GM19328 (cell line): Measurements from ENCODE around the gene SMIM44.

ENCODE experiments used
- ATAC-seq: cut with Tn5 transposase; IDR thresholded peaks from one replicate; pipeline ENCODE4 v1.9.1; 2021; ENCODE audit warnings: mild to moderate bottlenecking, moderate library complexity; ENCODE audit not compliant: unreplicated experiment

SMIM44 gene

DNA sequence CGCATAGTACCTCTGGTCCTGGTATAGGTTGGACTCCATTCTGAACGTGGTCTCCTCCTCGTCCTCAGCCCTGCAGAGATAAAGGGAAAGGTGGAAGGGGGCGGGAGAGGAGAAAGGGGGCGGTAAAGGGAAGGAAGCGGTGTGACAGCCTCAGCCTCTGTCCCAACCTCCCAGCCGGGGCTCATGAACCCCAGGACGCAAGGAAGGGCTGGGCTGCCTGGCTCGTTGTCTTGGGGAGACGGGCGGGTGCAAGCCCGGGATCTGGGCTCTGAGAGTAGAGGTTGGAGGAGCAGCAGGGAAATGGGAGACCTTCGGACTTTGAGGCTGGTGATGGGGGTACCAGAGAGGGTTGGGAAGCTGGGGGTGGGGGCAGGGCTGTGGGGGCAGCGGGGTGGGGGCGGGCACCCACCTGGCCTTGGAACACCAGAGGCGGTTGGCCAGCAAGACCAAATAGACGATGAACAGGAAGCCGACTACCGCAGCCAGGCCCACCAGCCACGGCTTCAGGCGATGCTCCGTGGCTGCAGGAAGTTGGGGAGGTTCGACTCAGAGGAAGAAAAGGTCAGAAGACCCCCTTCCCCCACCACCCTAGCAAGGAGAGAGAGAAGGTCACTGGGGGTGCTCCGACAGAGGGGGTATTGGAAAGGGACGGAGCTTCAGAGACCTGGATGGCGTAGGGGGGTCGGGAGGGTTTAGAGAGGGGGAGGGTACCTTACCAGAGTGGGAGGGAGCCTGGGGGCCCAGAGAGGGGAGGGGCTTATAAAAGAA is 4.6 kb downstream of the SMIM44 start:
- ATAC-seq = no peak

GRCh38 chr19:3477951-3478350 is 5.3 kb downstream of the SMIM44 start:
- ATAC-seq = no peak

- no peak for ATAC-seq
Measured at GRCh38 chr19:3477506-3477905, 5.7 kb downstream of the SMIM44 start.

GRCh38 chr19:3476830-3477229 is 6.4 kb downstream of the SMIM44 start:
- ATAC-seq = no peak

DNA sequence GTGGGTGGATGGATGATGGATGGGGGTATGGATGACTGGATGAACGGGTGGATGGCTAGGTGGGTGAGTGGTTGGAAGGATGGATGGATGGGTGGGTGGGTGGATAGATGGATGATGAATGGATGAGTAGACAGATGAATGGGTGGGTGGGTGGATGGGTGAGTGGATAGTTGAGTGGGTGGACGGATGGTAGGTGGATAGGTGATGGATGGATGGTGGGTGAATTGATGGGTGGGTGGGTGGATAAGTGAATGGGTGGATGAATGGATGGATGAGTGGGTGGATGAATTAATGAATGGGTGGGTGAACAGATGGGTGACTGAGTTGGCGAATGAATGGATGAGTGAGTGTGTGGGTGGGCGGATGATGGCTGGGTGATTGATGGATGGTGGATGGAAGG is 7.8 kb downstream of the SMIM44 start:
- ATAC-seq = no peak

DNA sequence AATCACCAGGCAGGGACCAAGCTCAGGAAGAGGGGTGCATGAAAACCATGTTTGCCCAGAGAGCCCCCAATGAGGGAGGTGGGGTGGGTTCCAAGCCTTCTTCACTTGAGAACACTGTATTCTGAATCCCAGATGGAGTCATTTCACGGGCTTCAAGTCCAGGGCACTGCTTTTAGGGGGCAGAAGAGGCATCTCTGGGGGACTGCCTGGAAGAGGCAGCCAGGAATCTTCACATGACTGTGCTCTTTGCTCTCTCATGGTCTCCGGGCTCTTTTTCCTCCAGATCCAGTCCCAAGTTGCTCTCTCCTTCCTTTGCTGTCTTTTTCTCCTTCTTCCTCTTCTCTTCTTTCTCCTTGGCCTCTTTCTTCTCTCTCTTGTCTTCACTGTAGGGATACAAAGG is 8.6 kb downstream of the SMIM44 start:
- ATAC-seq = no peak

DNA sequence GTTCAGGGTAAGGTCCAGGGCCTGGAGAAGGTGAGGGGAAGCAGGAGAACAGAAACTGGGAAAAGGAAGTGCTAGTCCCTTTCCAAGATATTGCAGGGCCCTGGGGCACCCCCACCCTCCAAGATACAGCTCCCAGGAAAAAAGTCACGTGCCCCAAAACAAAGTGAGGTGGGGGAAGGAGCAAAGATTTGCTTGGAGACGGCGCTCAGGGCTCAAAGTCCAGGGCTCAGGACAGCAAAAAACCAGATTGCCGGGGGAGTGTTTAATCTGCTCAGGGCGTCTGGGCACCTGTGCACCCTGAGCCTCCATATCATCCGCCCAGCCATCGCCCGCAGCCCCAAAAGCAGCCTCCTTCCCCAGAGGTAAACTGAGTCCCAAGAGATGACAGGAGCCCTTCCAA is 9.2 kb downstream of the SMIM44 start:
- ATAC-seq = no peak

- ATAC-seq = no peak
Measured at GRCh38 chr19:3471954-3472655, 11.1 kb downstream of the SMIM44 start.

DNA sequence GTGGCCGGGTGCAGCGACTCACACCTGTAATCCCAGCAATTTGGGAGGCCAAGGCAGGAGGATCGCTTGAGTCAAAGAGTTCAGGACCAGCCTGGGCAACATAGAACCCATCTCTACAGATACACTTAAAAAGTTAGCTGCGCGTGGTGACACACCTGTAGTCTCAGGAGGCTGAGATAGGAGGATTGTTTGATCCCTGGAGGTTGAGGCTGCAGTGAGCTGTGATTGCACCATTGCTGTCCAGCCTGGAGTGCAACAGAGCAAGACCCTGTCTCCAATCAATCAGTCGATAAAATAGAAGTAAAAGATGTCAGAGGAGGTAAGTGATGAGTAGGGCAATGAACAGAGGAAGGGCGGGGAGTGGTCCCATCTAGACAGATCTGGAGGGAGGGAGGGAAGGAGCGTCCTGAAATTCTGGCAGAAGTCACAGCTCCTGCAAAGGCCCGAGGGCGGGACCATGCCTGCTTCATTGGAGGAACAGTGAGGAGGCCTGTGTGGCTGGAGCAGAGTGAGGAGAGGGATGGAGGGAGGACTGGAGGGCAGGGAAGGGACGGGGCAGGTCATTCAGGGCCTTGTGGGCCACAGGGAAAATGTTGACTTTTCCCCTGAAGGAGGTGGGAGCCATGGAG is 12.6 kb downstream of the SMIM44 start:
- no peak for ATAC-seq

GRCh38 chr19:3469638-3470499 is 13.4 kb downstream of the SMIM44 start:
- no peak for ATAC-seq

DNA sequence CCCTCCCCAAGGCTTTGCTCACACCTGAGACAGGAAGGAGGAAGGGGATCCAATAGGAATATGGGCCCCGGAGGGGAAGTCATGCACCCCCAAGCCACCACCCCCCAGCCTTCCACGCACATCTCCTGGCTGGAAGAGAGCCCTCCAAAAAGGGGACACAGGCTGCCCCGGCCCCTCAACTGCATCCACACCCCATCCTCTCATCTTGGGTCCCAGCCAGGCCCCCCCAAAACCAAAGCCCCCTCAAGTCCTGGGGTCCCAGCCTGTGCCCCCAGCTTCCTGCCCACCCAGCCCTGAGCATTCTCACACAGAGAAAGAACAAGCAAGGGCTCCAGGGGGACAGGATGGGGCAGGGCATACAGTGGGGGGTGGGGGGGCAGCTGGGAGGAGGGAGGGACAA is 15.0 kb downstream of the SMIM44 start:
- ATAC-seq = no peak

DNA sequence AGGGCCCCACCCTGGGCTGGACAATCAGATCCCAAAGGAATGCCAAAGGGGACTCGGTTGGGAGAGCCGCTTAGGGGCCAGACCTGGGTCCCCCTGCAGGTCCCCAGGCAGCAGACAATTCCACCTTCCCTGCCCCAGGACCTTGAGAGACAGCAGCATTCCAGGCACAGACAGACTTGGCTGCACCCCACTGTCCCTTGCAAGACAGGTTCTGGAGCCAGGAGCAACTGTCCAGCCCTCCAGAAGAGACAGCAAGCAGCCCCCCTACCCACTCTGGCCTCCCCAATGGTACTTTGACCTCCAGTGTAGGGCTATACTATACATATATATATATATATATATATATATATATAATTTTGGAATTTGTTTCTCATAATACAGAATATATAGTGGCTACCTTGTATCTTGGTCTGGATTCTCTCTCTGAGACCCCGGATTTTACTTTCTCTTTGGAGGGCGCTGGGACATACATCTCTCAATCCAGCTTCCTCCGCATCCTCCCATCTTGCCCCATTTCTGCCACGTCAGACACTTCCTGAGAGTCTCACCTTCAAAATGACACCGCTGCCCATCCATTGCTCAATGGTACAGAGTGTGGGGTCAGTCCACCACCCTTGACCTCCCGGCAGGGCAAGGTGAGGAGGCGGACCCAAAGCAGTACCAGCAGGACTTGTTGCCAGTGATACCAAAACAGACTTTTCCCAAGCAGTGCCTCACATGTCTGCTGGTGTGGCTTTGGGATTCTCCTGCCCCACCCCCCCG is 15.6 kb downstream of the SMIM44 start:
- ATAC-seq = no peak

- no peak for ATAC-seq
Measured at GRCh38 chr19:3466635-3467034, 16.6 kb downstream of the SMIM44 start.

- no peak for ATAC-seq
Measured at GRCh38 chr19:3465552-3465951, 17.7 kb downstream of the SMIM44 start.

DNA sequence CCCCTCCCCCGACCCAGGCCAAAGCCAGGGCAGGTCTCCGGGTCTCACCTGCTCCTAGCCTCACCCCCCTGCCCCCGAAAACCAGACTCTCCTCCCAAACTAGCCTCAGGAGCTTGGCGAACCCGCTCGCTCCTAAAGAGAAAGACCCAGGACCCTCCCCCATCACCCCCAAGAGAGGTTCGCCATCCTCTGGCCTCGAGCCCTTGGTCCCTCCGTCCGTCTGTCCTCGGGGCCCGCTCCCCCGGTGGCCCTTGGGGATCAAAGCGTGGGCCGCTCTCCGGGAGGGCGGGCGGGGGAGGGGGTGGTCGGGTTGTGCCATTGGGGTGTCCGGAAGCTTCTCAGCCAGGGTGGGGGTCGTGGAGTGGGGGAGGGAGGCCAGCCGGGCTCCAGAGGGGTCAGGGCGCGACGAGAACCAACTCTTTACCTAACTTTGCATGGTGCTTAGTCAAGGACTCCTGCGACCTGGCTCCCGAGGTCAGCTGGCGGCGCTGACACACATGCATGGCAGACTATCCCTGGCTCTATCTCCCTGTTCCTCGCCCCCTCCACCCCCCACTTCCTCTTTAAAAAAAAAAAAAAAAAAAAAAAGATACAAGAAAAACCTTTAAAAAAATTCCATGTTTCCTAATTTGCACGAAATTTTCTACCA is 18.5 kb downstream of the SMIM44 start:
- no peak for ATAC-seq

DNA sequence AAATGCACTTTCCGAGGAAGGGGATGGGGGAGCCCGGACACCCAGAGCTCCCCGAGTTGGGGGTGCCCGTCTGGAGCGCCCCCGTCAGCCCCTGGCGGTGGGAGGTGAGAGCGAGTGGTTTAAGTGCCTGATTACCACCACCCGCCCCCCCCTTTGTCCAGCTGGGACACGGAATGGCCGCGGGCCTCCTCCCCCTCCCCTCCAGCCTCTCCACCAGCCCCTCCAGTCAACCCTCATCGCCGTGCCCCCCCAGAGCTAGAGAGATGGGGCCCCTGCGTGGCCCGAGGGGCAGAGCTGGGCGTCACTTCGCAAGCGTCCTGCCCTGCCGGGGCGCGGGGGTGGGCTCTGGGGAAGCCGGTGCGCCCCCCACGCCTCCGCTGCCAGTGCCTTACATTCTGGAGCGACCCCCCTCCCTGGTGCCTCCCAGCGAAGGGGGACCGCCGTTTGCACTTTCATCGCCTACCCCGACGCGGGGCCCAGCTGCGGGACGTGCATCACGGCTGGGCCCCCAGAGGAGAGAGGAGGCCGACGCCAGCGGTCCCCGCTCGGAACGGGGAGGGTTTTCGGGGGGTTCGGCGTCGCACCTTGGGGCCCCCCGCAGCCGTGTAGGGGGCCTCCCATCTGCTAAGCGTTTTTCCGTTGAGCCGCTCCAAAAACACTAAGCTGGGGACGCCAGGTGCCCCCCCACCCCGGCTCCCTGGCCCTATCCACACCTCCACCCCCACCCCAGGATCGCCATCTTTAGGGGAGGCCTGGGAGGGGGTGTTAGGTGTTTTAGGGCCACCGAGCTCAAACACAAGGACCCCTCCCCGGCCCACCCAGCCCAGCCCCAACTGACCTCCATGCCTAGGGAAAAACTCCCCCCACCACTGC is 19.3 kb downstream of the SMIM44 start:
- no peak for ATAC-seq

DNA sequence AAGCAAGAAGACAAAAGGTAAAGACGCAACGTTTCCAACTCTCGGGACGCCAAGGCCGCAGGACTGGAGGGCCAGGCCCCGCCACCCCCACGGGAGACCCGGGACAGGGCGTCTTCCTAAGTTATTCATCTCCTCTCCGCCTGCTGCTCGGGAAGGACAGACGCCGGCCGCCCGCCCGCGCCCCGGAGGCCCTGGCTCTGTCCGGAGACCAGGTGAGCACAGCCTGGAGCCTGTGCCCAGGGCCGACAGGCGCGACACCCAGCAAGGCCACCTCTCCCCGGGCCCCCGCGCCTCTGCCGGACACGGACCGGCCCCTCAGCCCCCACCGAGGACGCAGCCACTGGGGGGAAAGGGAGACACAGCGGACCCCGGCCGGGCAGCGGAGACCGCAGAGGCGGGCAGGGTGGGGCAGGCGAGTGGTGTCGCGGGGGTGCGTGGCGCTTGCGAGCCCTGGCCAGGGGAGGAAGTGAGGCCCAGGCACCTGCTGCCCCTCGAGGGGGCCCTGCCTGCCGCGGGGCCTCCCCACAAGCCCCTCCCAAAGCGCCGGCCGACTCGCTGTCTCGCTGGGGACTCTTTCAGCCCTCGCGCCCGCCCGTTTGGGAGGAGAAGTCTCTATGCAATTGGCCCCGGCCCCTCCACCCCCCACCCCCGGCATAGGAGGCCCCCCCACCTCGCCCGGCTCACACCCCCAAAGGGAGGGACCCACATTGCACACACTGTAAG is 20.1 kb downstream of the SMIM44 start:
- ATAC-seq = no peak

DNA sequence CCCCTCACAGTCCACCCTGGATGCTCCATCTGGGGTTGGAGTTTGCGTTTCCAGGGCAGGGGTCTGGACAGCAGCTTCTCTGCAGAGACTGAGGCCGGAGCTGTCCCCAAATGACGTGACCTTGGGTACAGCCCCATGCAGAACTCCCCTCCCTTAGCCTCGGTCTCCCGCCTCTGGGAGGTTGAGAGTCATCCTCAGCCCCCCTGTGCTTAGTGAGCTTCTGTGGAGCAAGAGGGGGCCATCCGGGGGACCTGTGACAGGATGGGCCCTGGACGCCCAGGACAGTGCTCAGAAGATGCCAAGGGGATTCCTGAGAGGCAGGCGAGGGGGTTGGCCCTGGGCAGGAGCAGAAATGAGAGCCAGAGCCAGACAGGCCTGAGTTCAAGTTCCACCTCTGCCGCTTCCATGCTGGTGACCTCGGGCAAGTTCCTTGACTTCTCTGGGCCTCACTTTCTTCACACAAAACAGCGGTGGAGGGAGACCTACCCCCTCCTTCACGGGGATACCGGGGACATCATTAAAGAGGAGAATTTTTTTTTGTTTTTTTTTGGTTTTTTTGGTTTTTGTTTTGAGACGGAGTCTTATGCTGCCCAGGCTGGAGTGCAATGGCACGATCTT is 23.2 kb downstream of the SMIM44 start:
- ATAC-seq = no peak
